H9 (cell line): Measurements from ENCODE around the gene HAPLN2. TPM values are rescaled to one million over a fixed set of nuclear protein-coding genes. Genes with fewer than 3 reads are reported as not detected.
A peak's percentile ranks its signal among the peaks of the same experiment; 100 is the strongest.

Experiments
- DNase-seq: peaks from one replicate; pipeline ENCODE4 v3.0.0-alpha.2; 2017
- H2AFZ ChIP-seq: one replicate; pipeline ENCODE4 v1.6.1; 2013; ENCODE audit warnings: mild to moderate bottlenecking, low read length, control low read depth, moderate library complexity
- H2AK5ac ChIP-seq: 2 replicates; pipeline ENCODE4 v1.6.1; 2013; ENCODE audit warnings: low read length, control low read depth, mixed read lengths; ENCODE audit not compliant: insufficient read length
- H2BK120ac ChIP-seq: one replicate; pipeline ENCODE4 v1.6.1; 2013; ENCODE audit warnings: low read depth, mild to moderate bottlenecking, low read length, control low read depth, inconsistent platforms; ENCODE audit not compliant: poor library complexity, severe bottlenecking
- H2BK12ac ChIP-seq: 2 replicates; pipeline ENCODE4 v1.6.1; 2013; ENCODE audit warnings: low read length, control low read depth, mixed read lengths, low read depth; ENCODE audit not compliant: insufficient read length
- H2BK15ac ChIP-seq: 2 replicates; pipeline ENCODE4 v1.6.1; 2013; ENCODE audit warnings: low read depth, low read length, control low read depth
- H2BK20ac ChIP-seq: one replicate; pipeline ENCODE4 v1.6.1; 2013; ENCODE audit warnings: low read depth, mild to moderate bottlenecking, low read length, control low read depth, inconsistent platforms; ENCODE audit not compliant: poor library complexity, severe bottlenecking
- H2BK5ac ChIP-seq: 2 replicates; pipeline ENCODE4 v1.6.1; 2013; ENCODE audit warnings: low read length, control low read depth, mixed read lengths; ENCODE audit not compliant: insufficient read length
- H3K14ac ChIP-seq: 2 replicates; pipeline ENCODE4 v1.6.1; 2013; ENCODE audit warnings: low read length, control low read depth; ENCODE audit not compliant: insufficient read depth
- H3K18ac ChIP-seq: 2 replicates; pipeline ENCODE4 v1.6.1; 2013; ENCODE audit warnings: low read depth, mild to moderate bottlenecking, mixed read lengths, low read length, control low read depth; ENCODE audit not compliant: insufficient read length
- H3K23ac ChIP-seq: 2 replicates; pipeline ENCODE4 v1.6.1; 2013; ENCODE audit warnings: low read length, control low read depth, mixed read lengths, low read depth; ENCODE audit not compliant: insufficient read length
- H3K23me2 ChIP-seq: 2 replicates; pipeline ENCODE4 v1.6.1; 2013; ENCODE audit warnings: low read depth, mild to moderate bottlenecking, mixed read lengths, low read length, control low read depth; ENCODE audit not compliant: insufficient read length, poor library complexity, severe bottlenecking
- H3K27ac ChIP-seq: 2 replicates; pipeline ENCODE4 v1.5.1; 2013; ENCODE audit warnings: low read length, control low read depth, mixed read lengths, low read depth; ENCODE audit not compliant: insufficient read length
- H3K27me3 ChIP-seq: 2 replicates; pipeline ENCODE4 v1.6.1; 2013; ENCODE audit warnings: low read length, control low read depth, inconsistent platforms; ENCODE audit not compliant: insufficient read depth
- H3K4ac ChIP-seq: 2 replicates; pipeline ENCODE4 v1.6.1; 2013; ENCODE audit warnings: low read depth, mild to moderate bottlenecking, control low read depth, inconsistent platforms, low read length, moderate library complexity
- H3K4me1 ChIP-seq: 2 replicates; pipeline ENCODE4 v1.6.1; 2013; ENCODE audit warnings: low read length, control low read depth, inconsistent platforms; ENCODE audit not compliant: insufficient read depth
- H3K4me2 ChIP-seq: 2 replicates; pipeline ENCODE4 v1.6.1; 2013; ENCODE audit warnings: low read length, control low read depth, mixed read lengths; ENCODE audit not compliant: insufficient read length, insufficient read depth
- H3K56ac ChIP-seq: 2 replicates; pipeline ENCODE4 v1.6.1; 2013; ENCODE audit warnings: low read depth, mild to moderate bottlenecking, mixed read lengths, low read length, control low read depth; ENCODE audit not compliant: insufficient read length
- H3K79me1 ChIP-seq: 2 replicates; pipeline ENCODE4 v1.6.1; 2013; ENCODE audit warnings: low read depth, mild to moderate bottlenecking, moderate library complexity, low read length, control low read depth, inconsistent platforms; ENCODE audit not compliant: insufficient read depth, poor library complexity, severe bottlenecking
- H3K79me2 ChIP-seq: 2 replicates; pipeline ENCODE4 v1.6.1; 2013; ENCODE audit warnings: low read length, control low read depth, inconsistent platforms; ENCODE audit not compliant: insufficient read depth
- H3K9ac ChIP-seq: 2 replicates; pipeline ENCODE4 v1.6.1; 2013; ENCODE audit warnings: low read length, control low read depth, mixed read lengths; ENCODE audit not compliant: insufficient read length; ENCODE audit errors: extremely low read depth
- H3K9me3 ChIP-seq: one replicate; pipeline ENCODE4 v1.6.1; 2013; ENCODE audit warnings: low read depth, low read length, inconsistent platforms; ENCODE audit not compliant: control insufficient read depth
- H3T11ph ChIP-seq: one replicate; pipeline ENCODE4 v1.6.1; 2013; ENCODE audit warnings: mild to moderate bottlenecking, low read length, control low read depth, inconsistent platforms
- H4K20me1 ChIP-seq: one replicate; pipeline ENCODE4 v1.6.1; 2013; ENCODE audit not compliant: control insufficient read depth, insufficient read length, insufficient read depth
- H4K5ac ChIP-seq: 2 replicates; pipeline ENCODE4 v1.6.1; 2013; ENCODE audit warnings: low read depth, mild to moderate bottlenecking, mixed read lengths, low read length, control low read depth; ENCODE audit not compliant: insufficient read length
- H4K8ac ChIP-seq: replicated peaks from 2 replicates; pipeline ENCODE4 v1.6.1; 2013; ENCODE audit warnings: low read length, control low read depth, mixed read lengths, low read depth; ENCODE audit not compliant: insufficient read length
- H4K91ac ChIP-seq: 2 replicates; pipeline ENCODE4 v1.6.1; 2013; ENCODE audit warnings: low read depth, mild to moderate bottlenecking, moderate library complexity, mixed read lengths, low read length, control low read depth; ENCODE audit not compliant: insufficient read length
- H3K27ac Mint-ChIP-seq, 3 experiments: 2 replicates in 2 of 3; 3 replicates in 1 of 3; pipeline ENCODE4 v1.8.0; 2020 to 2021; ENCODE audit warnings: mixed read lengths in 3 of 3, mild to moderate bottlenecking in 1 of 3, moderate library complexity in 1 of 3
- H3K27me3 Mint-ChIP-seq: 2 replicates; pipeline ENCODE4 v1.8.0; 2021; ENCODE audit warnings: low read depth, mild to moderate bottlenecking, moderate library complexity, mixed read lengths
- H3K36me3 Mint-ChIP-seq, 3 experiments: 2 replicates in 2 of 3; 3 replicates in 1 of 3; pipeline ENCODE4 v1.8.0; 2020 to 2021; ENCODE audit warnings: low read depth in 3 of 3, mixed read lengths in 3 of 3; ENCODE audit not compliant: insufficient read depth in 1 of 3
- H3K4me1 Mint-ChIP-seq, 2 experiments: 2 replicates each; pipeline ENCODE4 v1.8.0; 2020; ENCODE audit warnings: mixed read lengths in 2 of 2
- H3K4me3 Mint-ChIP-seq, 2 experiments: 2 replicates in 1 of 2; 3 replicates in 1 of 2; pipeline ENCODE4 v1.8.0; 2020 to 2021; ENCODE audit warnings: mild to moderate bottlenecking in 2 of 2, mixed read lengths in 2 of 2, moderate library complexity in 1 of 2
- H3K9me3 Mint-ChIP-seq, 2 experiments: 2 replicates in 1 of 2; 3 replicates in 1 of 2; pipeline ENCODE4 v1.8.0; 2020; ENCODE audit warnings: mild to moderate bottlenecking in 2 of 2, mixed read lengths in 2 of 2, moderate library complexity in 1 of 2
- WGBS: extraction: QIAGEN DNeasy Blood & Tissue Kit; methylation state at CpG from one replicate; pipeline ENCODE4 v1.1.7; 2013; ENCODE audit warnings: missing lambda C conversion rate, low lambda C conversion rate, mixed read lengths; ENCODE audit not compliant: insufficient read length; ENCODE audit errors: extremely low coverage; 5-methylcytosine and 5-hydroxymethylcytosine counted together
- total RNA-seq: library from RNA; stranded (reverse); gene quantifications from 2 replicates; pipeline ENCODE4 v1.2.1, GENCODE V29; 2021
- TF ChIP-seq, protein P1 (sequence below): fragments of 200-600 bp; sonication (generic); conservative IDR thresholded peaks from 3 replicates; pipeline ENCODE4 v1.8.0; 2021; ENCODE audit warnings: antibody characterized with exemption, mild to moderate bottlenecking

Gene HAPLN2
- total RNA-seq, 1 experiment from 2014 or later, result 0.46 TPM

DNA sequence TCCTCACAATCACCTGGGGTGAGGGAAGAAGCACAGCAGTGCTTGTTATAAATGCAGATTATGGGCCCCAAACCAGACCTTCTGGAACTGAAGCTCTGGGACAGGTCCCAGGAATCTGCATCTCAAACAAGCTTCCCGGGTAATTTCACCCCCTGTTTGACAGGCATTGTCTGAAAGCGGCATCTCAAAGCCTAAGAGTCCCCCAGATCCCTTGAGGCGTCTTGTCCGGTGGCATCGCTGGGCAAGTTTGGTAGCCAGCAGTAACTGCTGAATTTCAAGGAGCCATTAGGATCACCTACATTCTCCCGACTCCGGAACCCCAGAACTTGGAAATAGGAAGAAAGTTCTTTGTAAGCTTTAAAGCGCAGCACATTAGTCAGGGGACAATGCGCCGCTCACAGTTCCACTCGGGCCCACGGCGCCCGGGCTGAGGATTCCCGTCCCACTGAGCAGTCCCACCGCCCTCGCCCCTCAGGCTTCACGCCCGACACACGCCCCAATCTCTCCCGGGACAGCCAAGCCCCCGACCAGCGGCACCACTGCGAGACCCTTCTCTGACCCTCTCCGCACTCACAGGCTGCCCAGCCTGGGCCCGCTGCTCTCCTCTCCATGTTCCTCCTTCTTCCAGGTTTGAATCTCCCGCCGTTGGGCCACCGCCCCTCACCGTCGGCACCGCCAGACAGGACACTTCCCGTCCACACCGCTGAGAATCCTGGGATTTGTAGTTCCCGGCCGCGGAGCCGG lies 47.1 kb upstream of the HAPLN2 start, which contains the start of gene IQGAP3:
Gene IQGAP3 (minus strand): TSS at position 647 of the 744 bp plus-strand sequence. CDS start 36 bp downstream, at position 611.
- no peaks in the 10 kb centered on the region for H3K27me3 ChIP-seq
- H2AK5ac ChIP-seq, result no peak within 1 kb of the TSS
- H3K4ac ChIP-seq, result no peak within 1 kb of the TSS
- TF ChIP-seq, protein P1, sequence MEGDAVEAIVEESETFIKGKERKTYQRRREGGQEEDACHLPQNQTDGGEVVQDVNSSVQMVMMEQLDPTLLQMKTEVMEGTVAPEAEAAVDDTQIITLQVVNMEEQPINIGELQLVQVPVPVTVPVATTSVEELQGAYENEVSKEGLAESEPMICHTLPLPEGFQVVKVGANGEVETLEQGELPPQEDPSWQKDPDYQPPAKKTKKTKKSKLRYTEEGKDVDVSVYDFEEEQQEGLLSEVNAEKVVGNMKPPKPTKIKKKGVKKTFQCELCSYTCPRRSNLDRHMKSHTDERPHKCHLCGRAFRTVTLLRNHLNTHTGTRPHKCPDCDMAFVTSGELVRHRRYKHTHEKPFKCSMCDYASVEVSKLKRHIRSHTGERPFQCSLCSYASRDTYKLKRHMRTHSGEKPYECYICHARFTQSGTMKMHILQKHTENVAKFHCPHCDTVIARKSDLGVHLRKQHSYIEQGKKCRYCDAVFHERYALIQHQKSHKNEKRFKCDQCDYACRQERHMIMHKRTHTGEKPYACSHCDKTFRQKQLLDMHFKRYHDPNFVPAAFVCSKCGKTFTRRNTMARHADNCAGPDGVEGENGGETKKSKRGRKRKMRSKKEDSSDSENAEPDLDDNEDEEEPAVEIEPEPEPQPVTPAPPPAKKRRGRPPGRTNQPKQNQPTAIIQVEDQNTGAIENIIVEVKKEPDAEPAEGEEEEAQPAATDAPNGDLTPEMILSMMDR, result no peak
- Mint-ChIP-seq H3K4me3 (peak within 1 kb of the TSS; percentile 95 to 100), H3K36me3 (peaks cover 6 to 22% (median 21%) of the 10 kb centered on the region in 3 experiments; a peak in 5 of 7 replicates), H3K27me3 (peaks cover 7% of the 10 kb centered on the region), H3K9me3 (no peaks in the 10 kb centered on the region), H3K27ac (peak within 1 kb of the TSS in 2 of 3 experiments; percentile 11 to 78; a peak in 4 of 7 replicates), H3K4me1 (peaks cover 14 to 15% of the 10 kb centered on the region in 2 experiments)
- no peaks in the 10 kb centered on the region for H4K20me1 ChIP-seq
- no peak within 1 kb of the TSS for H3K18ac ChIP-seq
- no peaks in the 10 kb centered on the region; the same call in 1 of the 2 replicates for H3K4me1 ChIP-seq
- no peak within 1 kb of the TSS for H3K23ac ChIP-seq
- no peaks in the 10 kb centered on the region for H3K79me1 ChIP-seq
- H2BK120ac ChIP-seq, result no peak within 1 kb of the TSS
- H4K8ac ChIP-seq, result no peak within 1 kb of the TSS
- H3K79me2 ChIP-seq, result no peaks in the 10 kb centered on the region; the same call in 1 of the 2 replicates
- H3K9me3 ChIP-seq, result no peaks in the 10 kb centered on the region
- peak within 1 kb of the TSS; percentile 38 for H3K9ac ChIP-seq
- WGBS, result no CpG with 5 or more reads among the region's 38 CpGs
- 0 out of 2 replicates have a peak within 1 kb of the TSS, but pooled peaks have one; percentile 11 for H3K14ac ChIP-seq
- H3K27ac ChIP-seq, result no peak within 1 kb of the TSS
- peak within 1 kb of the TSS; percentile 80 for H3K4me2 ChIP-seq
- H4K5ac ChIP-seq, result no peak within 1 kb of the TSS
- no peak within 1 kb of the TSS for H2BK12ac ChIP-seq
- no peaks in the 10 kb centered on the region for H3K23me2 ChIP-seq
- H2AFZ ChIP-seq, result no peak within 1 kb of the TSS
- peak; percentile 92 for DNase-seq
- H3T11ph ChIP-seq, result no peak within 1 kb of the TSS
- no peak within 1 kb of the TSS for H2BK15ac ChIP-seq
- H3K56ac ChIP-seq, result no peak within 1 kb of the TSS
- H2BK5ac ChIP-seq, result no peak within 1 kb of the TSS
- no peak within 1 kb of the TSS for H4K91ac ChIP-seq
- H2BK20ac ChIP-seq, result no peak within 1 kb of the TSS
